Breast epithelium (tissue), 4 donors: ENCODE results near the gene AK5. TPM values are rescaled to one million over a fixed set of nuclear protein-coding genes. Genes with fewer than 3 reads are reported as not detected.

Experiments
- DNase-seq, 2 donors: peaks; one replicate each; pipeline ENCODE4 v3.0.0-alpha.2; 2019; ENCODE audit warnings: low spot score in 2 of 2
- H3K27ac ChIP-seq, 2 donors: fragments of 200-600 bp; sonication (generic) in 1 of 2; one replicate each; pipeline ENCODE4 v1.5.1; 2016 to 2019; ENCODE audit warnings: mild to moderate bottlenecking in 1 of 2
- H3K27me3 ChIP-seq, 2 donors: fragments of 200-600 bp; sonication (generic) in 1 of 2; one replicate each; pipeline versions ENCODE4 v1.5.1 to v1.6.0; 2017 to 2019; ENCODE audit warnings: control low read depth in 1 of 2, mild to moderate bottlenecking in 1 of 2
- H3K36me3 ChIP-seq: fragments of 200-600 bp; one replicate; pipeline ENCODE4 v1.5.1; 2019
- H3K4me1 ChIP-seq, 2 donors: fragments of 200-600 bp; sonication (generic); one replicate each; pipeline ENCODE4 v1.5.1; 2016 to 2019; ENCODE audit warnings: control low read depth in 1 of 2
- H3K4me3 ChIP-seq, 3 donors: fragments of 200-600 bp; sonication (generic); 1 replicate in 2 of 3; 2 replicates in 1 of 3; pipeline ENCODE4 v1.5.1; 2016 to 2019; ENCODE audit warnings: mild to moderate bottlenecking in 3 of 3, moderate library complexity in 2 of 3
- H3K9me3 ChIP-seq, 2 donors: fragments of 200-600 bp; sonication (generic) in 1 of 2; one replicate each; pipeline ENCODE4 v1.5.1; 2016 to 2019; ENCODE audit warnings: control low read depth in 1 of 2
- POLR2A ChIP-seq: fragments of 450-650 bp; IDR thresholded peaks from one replicate; pipeline ENCODE4 v1.6.1; 2016; ENCODE audit warnings: antibody characterized with exemption, mild to moderate bottlenecking, moderate library complexity
- POLR2AphosphoS5 ChIP-seq, 3 donors: sonication (generic); formaldehyde crosslinking; IDR thresholded peaks; one replicate each; pipeline ENCODE4 v1.6.1; 2017; ENCODE audit warnings: antibody characterized with exemption in 3 of 3
- intact Hi-C: fragments of 100-400 bp; cut with DNase I; formaldehyde crosslinking; loops from one replicate; pipeline ENCODE4 v1.15.1; 2023; ENCODE audit warnings: low total_unique reads
- total RNA-seq, 3 donors: library from RNA; depleted of rRNA; stranded (reverse); fragments of >200 nt; gene quantifications; one replicate each; pipeline ENCODE4 v1.1.0, GENCODE V29; 2016
- TF ChIP-seq, protein P1 (sequence below), 3 donors: fragments of 450-650 bp; IDR thresholded peaks; one replicate each; pipeline ENCODE4 v1.5.1; 2016 to 2017; ENCODE audit warnings: antibody characterized with exemption in 3 of 3, mild to moderate bottlenecking in 3 of 3, moderate library complexity in 3 of 3

The AK5 gene
- total RNA-seq, 3 donors from 2014 or later, result under 0.01 to 111 (median 30.8) TPM

DNA sequence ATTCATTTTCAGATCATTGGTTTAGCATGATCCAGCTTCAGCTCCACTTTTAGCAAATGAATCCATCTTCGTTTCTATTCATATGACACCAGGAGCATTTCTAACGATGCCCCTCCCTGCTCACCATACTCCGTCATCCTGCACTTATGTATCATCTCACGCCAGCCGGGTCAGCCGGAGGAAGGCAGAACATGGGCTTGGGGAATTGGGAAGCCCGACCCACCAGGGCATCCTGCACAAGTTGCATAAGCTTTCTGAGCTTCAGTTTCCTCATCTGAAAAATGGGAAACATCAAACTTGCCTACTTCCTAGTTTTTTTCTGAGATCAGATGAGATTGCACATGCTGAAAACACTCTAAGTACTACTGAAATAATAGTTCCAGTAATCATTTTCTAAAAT, 194.7 kb downstream of the AK5 start:
- no peaks in the 10 kb centered on the region for H3K9me3 ChIP-seq
- H3K27me3 ChIP-seq, result no peaks in the 10 kb centered on the region
- intact Hi-C loops, result no loop called here
- no peaks in the 10 kb centered on the region for H3K36me3 ChIP-seq
- no peak for DNase-seq
- no peaks in the 10 kb centered on the region for H3K4me1 ChIP-seq
- no peak overlapping the region for H3K27ac ChIP-seq
- TF ChIP-seq, protein P1, sequence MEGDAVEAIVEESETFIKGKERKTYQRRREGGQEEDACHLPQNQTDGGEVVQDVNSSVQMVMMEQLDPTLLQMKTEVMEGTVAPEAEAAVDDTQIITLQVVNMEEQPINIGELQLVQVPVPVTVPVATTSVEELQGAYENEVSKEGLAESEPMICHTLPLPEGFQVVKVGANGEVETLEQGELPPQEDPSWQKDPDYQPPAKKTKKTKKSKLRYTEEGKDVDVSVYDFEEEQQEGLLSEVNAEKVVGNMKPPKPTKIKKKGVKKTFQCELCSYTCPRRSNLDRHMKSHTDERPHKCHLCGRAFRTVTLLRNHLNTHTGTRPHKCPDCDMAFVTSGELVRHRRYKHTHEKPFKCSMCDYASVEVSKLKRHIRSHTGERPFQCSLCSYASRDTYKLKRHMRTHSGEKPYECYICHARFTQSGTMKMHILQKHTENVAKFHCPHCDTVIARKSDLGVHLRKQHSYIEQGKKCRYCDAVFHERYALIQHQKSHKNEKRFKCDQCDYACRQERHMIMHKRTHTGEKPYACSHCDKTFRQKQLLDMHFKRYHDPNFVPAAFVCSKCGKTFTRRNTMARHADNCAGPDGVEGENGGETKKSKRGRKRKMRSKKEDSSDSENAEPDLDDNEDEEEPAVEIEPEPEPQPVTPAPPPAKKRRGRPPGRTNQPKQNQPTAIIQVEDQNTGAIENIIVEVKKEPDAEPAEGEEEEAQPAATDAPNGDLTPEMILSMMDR (IDR thresholded peaks at IDR 0.05), result no peak
- no peak for TF ChIP-seq POLR2AphosphoS5 (IDR thresholded peaks at IDR 0.05)
- TF ChIP-seq POLR2A, result no peak
- H3K4me3 ChIP-seq, result no peak overlapping the region

DNA sequence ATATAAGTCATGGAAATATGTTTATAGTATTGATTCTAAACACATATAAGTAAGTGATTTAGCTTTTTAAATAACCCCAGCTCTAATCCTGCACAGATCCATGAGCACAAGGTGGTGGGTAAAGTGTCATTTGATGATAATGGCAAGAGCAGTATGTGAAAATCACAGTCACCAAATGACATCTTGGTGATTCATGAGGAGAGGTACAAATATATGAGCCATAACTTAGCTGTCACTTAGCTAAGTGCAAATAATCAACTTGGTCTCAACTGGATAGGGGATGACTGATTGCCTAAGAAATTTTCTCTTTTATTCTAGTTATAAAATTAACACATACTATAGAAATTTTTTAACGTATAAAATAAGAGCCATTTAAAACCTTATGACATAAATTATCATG, 202.5 kb downstream of the AK5 start:
- no peak overlapping the region for H3K4me3 ChIP-seq

DNA sequence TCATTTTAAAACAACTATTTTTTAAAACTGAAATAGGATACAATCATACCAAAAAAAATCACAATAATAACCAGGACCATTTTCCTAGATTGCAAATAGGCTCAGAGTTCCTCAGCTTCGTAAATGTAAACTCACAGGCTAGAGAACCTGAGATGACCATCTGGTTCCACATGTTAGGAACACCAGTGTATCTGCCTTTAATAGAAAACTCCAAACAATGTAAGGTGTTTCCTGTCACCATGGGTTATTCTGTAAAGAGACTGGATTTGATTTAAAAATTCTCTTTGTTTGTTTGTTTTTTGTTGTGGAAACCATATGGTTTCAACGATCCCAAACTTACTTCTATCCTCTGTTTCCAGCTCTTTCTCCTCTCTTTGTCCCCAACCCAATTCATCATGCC, 203.1 kb downstream of the AK5 start:
- no peaks in the 10 kb centered on the region for H3K36me3 ChIP-seq
- H3K27me3 ChIP-seq, result no peaks in the 10 kb centered on the region

More for the DNA sequence above, 202.5 kb downstream of the AK5 start:
- intact Hi-C loops, result no loop called here
- H3K36me3 ChIP-seq, result no peaks in the 10 kb centered on the region
- no peaks in the 10 kb centered on the region for H3K9me3 ChIP-seq
- no peaks in the 10 kb centered on the region for H3K27me3 ChIP-seq
- no peak overlapping the region for H3K27ac ChIP-seq
- DNase-seq, result no peak
- TF ChIP-seq POLR2A (no peak), POLR2AphosphoS5 (IDR thresholded peaks at IDR 0.05) (no peak)
- TF ChIP-seq, protein P1 (IDR thresholded peaks at IDR 0.05), result no peak
- no peaks in the 10 kb centered on the region for H3K4me1 ChIP-seq

DNA sequence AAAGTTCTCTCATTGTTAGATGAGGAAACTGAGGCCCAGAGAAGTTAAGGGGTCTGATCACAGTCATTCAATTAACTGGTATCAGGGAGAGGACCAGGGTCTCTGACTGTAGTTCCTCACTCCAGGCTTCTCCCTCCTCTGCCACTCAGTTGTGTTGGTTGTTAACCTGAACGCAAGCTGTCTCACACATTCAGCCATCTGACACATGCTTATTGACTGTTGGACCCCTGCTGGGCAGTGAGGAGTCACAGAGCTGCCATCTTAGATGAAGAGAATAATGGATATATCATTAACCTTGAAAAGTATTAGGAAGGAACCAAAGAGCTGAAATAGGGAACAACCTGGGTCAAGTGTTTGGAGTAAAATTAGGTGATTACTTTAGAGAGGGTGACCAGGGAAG, 205.8 kb downstream of the AK5 start:
- no peak overlapping the region for H3K27ac ChIP-seq
- TF ChIP-seq POLR2AphosphoS5 (IDR thresholded peaks at IDR 0.05), result no peak
- no peak for TF ChIP-seq POLR2A
- TF ChIP-seq, protein P1 (IDR thresholded peaks at IDR 0.05), result no peak
- DNase-seq, result no peak
- H3K27me3 ChIP-seq, result no peaks in the 10 kb centered on the region
- intact Hi-C loops, result no loop called here
- no peaks in the 10 kb centered on the region for H3K36me3 ChIP-seq
- H3K4me3 ChIP-seq, result no peak overlapping the region
- H3K9me3 ChIP-seq, result no peaks in the 10 kb centered on the region
- no peaks in the 10 kb centered on the region for H3K4me1 ChIP-seq

More for the DNA sequence above, 203.1 kb downstream of the AK5 start:
- DNase-seq, result no peak
- no peaks in the 10 kb centered on the region for H3K9me3 ChIP-seq
- no peak overlapping the region for H3K4me3 ChIP-seq
- intact Hi-C loops, result no loop called here
- no peak overlapping the region for H3K27ac ChIP-seq
- H3K4me1 ChIP-seq, result no peaks in the 10 kb centered on the region
- TF ChIP-seq, protein P1 (IDR thresholded peaks at IDR 0.05), result no peak
- TF ChIP-seq POLR2A (no peak), POLR2AphosphoS5 (IDR thresholded peaks at IDR 0.05) (no peak)

DNA sequence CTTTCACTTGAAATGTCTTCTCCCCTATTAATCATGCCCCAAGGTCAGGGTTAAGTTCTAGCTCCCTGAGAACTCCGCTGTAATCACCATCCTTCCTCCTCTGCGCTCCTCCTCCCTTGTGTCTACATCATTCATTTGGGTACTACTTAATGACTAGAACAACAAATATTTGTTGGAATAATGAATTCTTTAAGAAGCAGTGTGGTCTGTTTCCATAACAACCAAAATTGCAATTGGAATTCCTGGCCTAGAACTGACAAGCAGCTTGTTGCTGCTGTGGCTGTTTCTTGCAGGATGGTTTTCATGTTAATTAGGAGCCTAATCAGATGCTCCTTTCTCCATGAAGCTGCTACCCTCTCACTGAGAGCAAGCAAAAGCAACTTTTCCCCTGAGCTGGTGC, 208.1 kb downstream of the AK5 start:
- Histone ChIP-seq H3K4me3 (no peak overlapping the region), H3K9me3 (no peaks in the 10 kb centered on the region)

More for the DNA sequence above, 208.1 kb downstream of the AK5 start:
- H3K27ac ChIP-seq, result no peak overlapping the region
- intact Hi-C loops, result no loop called here
- no peaks in the 10 kb centered on the region for H3K36me3 ChIP-seq
- H3K4me1 ChIP-seq, result no peaks in the 10 kb centered on the region
- no peak for TF ChIP-seq POLR2AphosphoS5 (IDR thresholded peaks at IDR 0.05)
- TF ChIP-seq POLR2A, result no peak
- TF ChIP-seq, protein P1 (IDR thresholded peaks at IDR 0.05), result no peak
- no peaks in the 10 kb centered on the region for H3K27me3 ChIP-seq
- no peak for DNase-seq
